Measurements from ENCODE around the gene ANKRD29.
"Not testable (repeated sequence)": the region's sequence is repeated elsewhere in the genome, so short reads cannot be mapped to it uniquely, and the experiment has no call there.

Gene ANKRD29

GRCh38 chr18:23583071-23583865 is 79.4 kb downstream of the ANKRD29 start:
- Mint-ChIP-seq H3K27ac (no peak overlapping the region), H3K9me3 (no peaks in the 10 kb centered on the region), H3K36me3 (peaks cover 17 to 40% of the 10 kb centered on the region in 2 donors), H3K27me3 (no peaks in the 10 kb centered on the region), H3K4me1 (peaks cover 26 to 70% of the 10 kb centered on the region in 2 donors), H3K4me3 (no peak overlapping the region)
- no peak for ATAC-seq (replicated peaks)
- no peak for DNase-seq

- peaks cover 28 to 48% of the 10 kb centered on the region in 2 donors for H3K36me3 Mint-ChIP-seq
- H3K4me3 Mint-ChIP-seq = no peak overlapping the region
- peaks cover 22 to 60% of the 10 kb centered on the region in 2 donors for H3K4me1 Mint-ChIP-seq
- no peaks in the 10 kb centered on the region for H3K9me3 Mint-ChIP-seq
- ATAC-seq (replicated peaks) (no peak), DNase-seq (no peak)
- H3K27ac Mint-ChIP-seq = no peak overlapping the region
- H3K27me3 Mint-ChIP-seq = no peaks in the 10 kb centered on the region
These were observed 81.9 kb downstream of the ANKRD29 start for GRCh38 chr18:23580677-23581367.

GRCh38 chr18:23578891-23579653 is 83.6 kb downstream of the ANKRD29 start:
- peaks cover 21 to 60% of the 10 kb centered on the region in 2 donors for H3K4me1 Mint-ChIP-seq
- H3K36me3 Mint-ChIP-seq = peaks cover 31 to 54% of the 10 kb centered on the region in 2 donors
- no peak overlapping the region for H3K4me3 Mint-ChIP-seq

GRCh38 chr18:23578067-23578701 is 84.5 kb downstream of the ANKRD29 start:
- ATAC-seq (replicated peaks) (no peak), DNase-seq (no peak)
- Mint-ChIP-seq H3K36me3 (peaks cover 31 to 57% of the 10 kb centered on the region in 2 donors), H3K4me3 (no peak overlapping the region), H3K27me3 (no peaks in the 10 kb centered on the region), H3K27ac (peak overlapping the region; percentile 72), H3K9me3 (no peaks in the 10 kb centered on the region), H3K4me1 (peaks cover 18 to 53% of the 10 kb centered on the region in 2 donors)

More at GRCh38 chr18:23578891-23579653, 83.6 kb downstream of the ANKRD29 start:
- ATAC-seq (replicated peaks) (no peak), DNase-seq (no peak)
- no peaks in the 10 kb centered on the region for H3K27me3 Mint-ChIP-seq
- peak overlapping the region; percentile 72 for H3K27ac Mint-ChIP-seq
- no peaks in the 10 kb centered on the region for H3K9me3 Mint-ChIP-seq

- H3K4me1 Mint-ChIP-seq = peaks cover 18 to 50% of the 10 kb centered on the region in 2 donors
These were observed 85.2 kb downstream of the ANKRD29 start for GRCh38 chr18:23577521-23577920.

GRCh38 chr18:23575309-23575651 is 87.4 kb downstream of the ANKRD29 start:
- Mint-ChIP-seq H3K9me3 (no peaks in the 10 kb centered on the region), H3K4me1 (peaks cover 17 to 32% of the 10 kb centered on the region in 2 donors), H3K4me3 (no peak overlapping the region), H3K36me3 (peaks cover 32 to 49% of the 10 kb centered on the region in 2 donors), H3K27ac (no peak overlapping the region), H3K27me3 (no peaks in the 10 kb centered on the region)
- no peak for ATAC-seq (replicated peaks)
- no peak for DNase-seq

More at GRCh38 chr18:23577521-23577920, 85.2 kb downstream of the ANKRD29 start:
- H3K36me3 Mint-ChIP-seq = peaks cover 31 to 52% of the 10 kb centered on the region in 2 donors
- H3K9me3 Mint-ChIP-seq; ATAC-seq (replicated peaks); DNase-seq; H3K4me3 Mint-ChIP-seq; H3K27me3 Mint-ChIP-seq; H3K27ac Mint-ChIP-seq: not testable (repeated sequence)

GRCh38 chr18:23574611-23575308 is 88.0 kb downstream of the ANKRD29 start:
- Mint-ChIP-seq H3K27ac (no peak overlapping the region), H3K27me3 (no peaks in the 10 kb centered on the region), H3K4me1 (peaks cover 16 to 28% of the 10 kb centered on the region in 2 donors), H3K4me3 (no peak overlapping the region), H3K9me3 (no peaks in the 10 kb centered on the region), H3K36me3 (peaks cover 34 to 50% of the 10 kb centered on the region in 2 donors)
- ATAC-seq (replicated peaks) (no peak), DNase-seq (no peak)

GRCh38 chr18:23573626-23574431 is 88.9 kb downstream of the ANKRD29 start:
- no peak overlapping the region for H3K27ac Mint-ChIP-seq
- H3K27me3 Mint-ChIP-seq = no peaks in the 10 kb centered on the region
- no peaks in the 10 kb centered on the region for H3K9me3 Mint-ChIP-seq
- DNase-seq (no peak), ATAC-seq (replicated peaks) (no peak)
- peaks cover 11 to 20% of the 10 kb centered on the region in 2 donors for H3K4me1 Mint-ChIP-seq
- H3K4me3 Mint-ChIP-seq = no peak overlapping the region
- H3K36me3 Mint-ChIP-seq = peaks cover 33 to 51% of the 10 kb centered on the region in 2 donors

GRCh38 chr18:23573020-23573419 is 89.7 kb downstream of the ANKRD29 start:
- H3K4me1 Mint-ChIP-seq = peaks cover 6 to 14% of the 10 kb centered on the region in 2 donors
- no peaks in the 10 kb centered on the region for H3K9me3 Mint-ChIP-seq
- no peak overlapping the region for H3K4me3 Mint-ChIP-seq
- H3K27ac Mint-ChIP-seq = no peak overlapping the region
- DNase-seq (no peak), ATAC-seq (replicated peaks) (no peak)
- H3K27me3 Mint-ChIP-seq = no peaks in the 10 kb centered on the region
- H3K36me3 Mint-ChIP-seq = peaks cover 34 to 53% of the 10 kb centered on the region in 2 donors

GRCh38 chr18:23572570-23572969 is 90.1 kb downstream of the ANKRD29 start:
- H3K27me3 Mint-ChIP-seq = no peaks in the 10 kb centered on the region
- H3K36me3 Mint-ChIP-seq = peaks cover 35 to 56% of the 10 kb centered on the region in 2 donors
- H3K27ac Mint-ChIP-seq = no peak overlapping the region
- ATAC-seq (replicated peaks) = no peak
- H3K4me3 Mint-ChIP-seq = no peak overlapping the region
- peaks cover 6 to 14% of the 10 kb centered on the region in 2 donors for H3K4me1 Mint-ChIP-seq
- DNase-seq = no peak
- no peaks in the 10 kb centered on the region for H3K9me3 Mint-ChIP-seq

- Mint-ChIP-seq H3K4me3 (no peak overlapping the region), H3K36me3 (peaks cover 38 to 61% of the 10 kb centered on the region in 2 donors), H3K27me3 (no peaks in the 10 kb centered on the region), H3K9me3 (no peaks in the 10 kb centered on the region), H3K4me1 (peaks cover 6 to 14% of the 10 kb centered on the region in 2 donors), H3K27ac (peak overlapping the region; percentile 75)
- DNase-seq (no peak), ATAC-seq (replicated peaks) (no peak)
These were observed 90.7 kb downstream of the ANKRD29 start for GRCh38 chr18:23572012-23572411.

GRCh38 chr18:23570912-23571504 is 91.7 kb downstream of the ANKRD29 start:
- Mint-ChIP-seq H3K36me3 (peaks cover 33 to 61% of the 10 kb centered on the region in 2 donors), H3K9me3 (no peaks in the 10 kb centered on the region), H3K27ac (no peak overlapping the region), H3K27me3 (no peaks in the 10 kb centered on the region), H3K4me1 (peaks cover 6 to 14% of the 10 kb centered on the region in 2 donors), H3K4me3 (no peak overlapping the region)
- DNase-seq (no peak), ATAC-seq (replicated peaks) (no peak)
